ENCODE measurements around the gene RBM33.

Gene RBM33

DNA sequence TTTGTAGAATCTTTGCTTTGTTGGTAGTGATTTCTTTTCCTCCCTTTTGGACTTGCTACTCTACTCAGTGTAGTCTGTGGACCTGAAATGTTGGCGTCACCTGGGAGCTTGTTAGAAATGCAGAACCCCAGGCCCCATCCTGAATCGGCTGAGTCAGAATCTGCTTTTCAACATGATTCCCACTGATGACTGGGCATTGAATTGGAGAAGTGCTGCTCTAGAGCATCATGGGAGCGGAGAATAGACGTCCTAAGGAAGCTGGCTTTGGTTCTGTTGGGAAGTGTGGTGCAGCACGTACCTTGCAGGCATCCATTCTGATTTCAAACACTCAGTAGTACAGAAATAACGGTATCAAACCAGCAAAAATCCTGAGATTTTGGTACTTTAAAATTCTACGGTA is 54.7 kb downstream of the RBM33 start:
- Histone ChIP-seq H3K36me3 (ENCODE audit: insufficient read depth, low read length) (peaks cover 26% of the 10 kb centered on the region), H3K27me3 (ENCODE audit: control insufficient read depth in 1 of 2, insufficient read depth in 2 of 2, low read length in 2 of 2) (no peaks in the 10 kb centered on the region), H3K9me3 (ENCODE audit: low read length) (no peaks in the 10 kb centered on the region)

DNA sequence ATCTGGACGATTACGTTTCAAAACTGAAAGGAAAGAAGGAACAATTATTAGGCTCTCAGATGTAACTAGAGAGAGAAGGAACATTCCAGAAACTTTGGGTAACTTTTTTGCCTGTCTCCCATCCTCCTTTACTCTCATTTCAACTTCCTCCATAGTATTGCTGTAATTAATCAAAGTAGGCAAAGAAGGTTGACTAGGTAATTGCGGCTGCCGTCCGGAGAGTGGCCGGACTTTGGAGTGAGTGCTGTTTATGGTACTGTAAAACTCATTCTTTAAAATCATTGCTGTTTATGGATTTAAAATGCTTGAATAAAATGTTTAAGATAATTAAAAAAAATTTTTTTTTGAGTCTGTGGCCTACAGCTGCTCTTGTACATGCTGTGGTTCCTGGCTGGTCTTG is 56.4 kb downstream of the RBM33 start:
- no peak overlapping the region for H3K9ac ChIP-seq (ENCODE audit: low read length)
- H3K27ac ChIP-seq (ENCODE audit: low read depth, low read length) = no peak overlapping the region
- H3K4me1 ChIP-seq (ENCODE audit: insufficient read depth, low read length) = no peaks in the 10 kb centered on the region
- H3K27me3 ChIP-seq (ENCODE audit: control insufficient read depth in 1 of 2, insufficient read depth in 2 of 2, low read length in 2 of 2) = no peaks in the 10 kb centered on the region
- H3K4me3 ChIP-seq (ENCODE audit: low read depth in 1 of 2, low read length in 2 of 2) = no peak overlapping the region
- H3K36me3 ChIP-seq (ENCODE audit: insufficient read depth, low read length) = peaks cover 26% of the 10 kb centered on the region
- no peaks in the 10 kb centered on the region for H3K9me3 ChIP-seq (ENCODE audit: low read length)

More for the DNA sequence above, 54.7 kb downstream of the RBM33 start:
- no peak overlapping the region for H3K9ac ChIP-seq (ENCODE audit: low read length)
- no peak overlapping the region for H3K27ac ChIP-seq (ENCODE audit: low read depth, low read length)
- no peak overlapping the region for H3K4me3 ChIP-seq (ENCODE audit: low read depth in 1 of 2, low read length in 2 of 2)
- no peaks in the 10 kb centered on the region for H3K4me1 ChIP-seq (ENCODE audit: insufficient read depth, low read length)

DNA sequence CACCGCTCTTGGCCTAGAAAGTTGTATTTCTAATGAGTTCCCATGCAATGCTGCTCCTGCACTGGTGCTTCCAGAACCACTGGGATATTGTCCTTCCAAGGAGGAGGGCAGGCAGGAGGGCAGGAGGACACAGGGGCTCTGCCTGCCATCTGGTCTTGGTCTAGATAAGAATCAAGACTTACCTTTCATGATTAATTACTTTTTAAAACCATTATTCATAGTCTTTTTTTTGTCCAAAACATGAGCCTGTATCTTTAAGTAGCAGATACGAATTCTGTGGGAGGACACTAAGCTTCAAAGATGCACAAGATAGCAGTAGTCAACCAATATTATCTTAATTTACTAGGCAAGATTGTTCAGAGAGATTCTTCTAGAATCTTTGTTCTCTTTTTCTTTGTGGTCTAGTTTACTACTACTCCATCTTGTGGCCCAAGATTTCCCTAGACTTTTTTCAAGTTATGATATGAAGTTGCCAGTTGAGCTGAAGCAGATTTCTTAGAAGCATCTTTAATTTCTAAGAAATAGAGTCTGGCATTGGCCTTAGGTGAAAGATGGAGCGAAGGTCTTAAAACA is 57.6 kb downstream of the RBM33 start:
- H3K4me1 ChIP-seq (ENCODE audit: insufficient read depth, low read length) = no peaks in the 10 kb centered on the region
- H3K9me3 ChIP-seq (ENCODE audit: low read length) = no peaks in the 10 kb centered on the region
- no peaks in the 10 kb centered on the region for H3K27me3 ChIP-seq (ENCODE audit: control insufficient read depth in 1 of 2, insufficient read depth in 2 of 2, low read length in 2 of 2)
- peaks cover 31% of the 10 kb centered on the region for H3K36me3 ChIP-seq (ENCODE audit: insufficient read depth, low read length)
- H3K4me3 ChIP-seq (ENCODE audit: low read depth in 1 of 2, low read length in 2 of 2) = no peak overlapping the region
- no peak overlapping the region for H3K27ac ChIP-seq (ENCODE audit: low read depth, low read length)
- no peak overlapping the region for H3K9ac ChIP-seq (ENCODE audit: low read length)

DNA sequence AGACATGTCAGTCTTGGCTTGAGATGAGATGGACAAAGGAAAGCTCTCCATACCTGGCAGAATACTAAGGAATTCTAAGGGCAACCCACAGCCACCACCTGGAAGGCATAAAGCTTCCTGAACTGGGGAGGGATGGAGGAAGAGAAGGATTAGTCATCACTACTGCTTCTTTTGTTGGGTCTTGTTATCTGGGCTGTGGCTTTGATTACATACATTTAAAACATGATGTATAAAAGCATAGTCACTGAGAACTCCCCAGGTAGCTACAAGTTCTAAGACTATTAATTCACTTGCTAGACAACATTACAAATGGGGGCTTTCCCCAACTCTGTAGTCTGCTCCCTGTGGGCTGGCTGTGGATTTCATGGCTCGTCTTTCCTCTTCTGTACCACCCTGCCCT is 58.2 kb downstream of the RBM33 start:
- Histone ChIP-seq H3K27me3 (ENCODE audit: control insufficient read depth in 1 of 2, insufficient read depth in 2 of 2, low read length in 2 of 2) (no peaks in the 10 kb centered on the region), H3K9ac (ENCODE audit: low read length) (no peak overlapping the region), H3K4me3 (ENCODE audit: low read depth in 1 of 2, low read length in 2 of 2) (no peak overlapping the region), H3K36me3 (ENCODE audit: insufficient read depth, low read length) (peaks cover 32% of the 10 kb centered on the region), H3K27ac (ENCODE audit: low read depth, low read length) (no peak overlapping the region), H3K4me1 (ENCODE audit: insufficient read depth, low read length) (no peaks in the 10 kb centered on the region), H3K9me3 (ENCODE audit: low read length) (no peaks in the 10 kb centered on the region)

DNA sequence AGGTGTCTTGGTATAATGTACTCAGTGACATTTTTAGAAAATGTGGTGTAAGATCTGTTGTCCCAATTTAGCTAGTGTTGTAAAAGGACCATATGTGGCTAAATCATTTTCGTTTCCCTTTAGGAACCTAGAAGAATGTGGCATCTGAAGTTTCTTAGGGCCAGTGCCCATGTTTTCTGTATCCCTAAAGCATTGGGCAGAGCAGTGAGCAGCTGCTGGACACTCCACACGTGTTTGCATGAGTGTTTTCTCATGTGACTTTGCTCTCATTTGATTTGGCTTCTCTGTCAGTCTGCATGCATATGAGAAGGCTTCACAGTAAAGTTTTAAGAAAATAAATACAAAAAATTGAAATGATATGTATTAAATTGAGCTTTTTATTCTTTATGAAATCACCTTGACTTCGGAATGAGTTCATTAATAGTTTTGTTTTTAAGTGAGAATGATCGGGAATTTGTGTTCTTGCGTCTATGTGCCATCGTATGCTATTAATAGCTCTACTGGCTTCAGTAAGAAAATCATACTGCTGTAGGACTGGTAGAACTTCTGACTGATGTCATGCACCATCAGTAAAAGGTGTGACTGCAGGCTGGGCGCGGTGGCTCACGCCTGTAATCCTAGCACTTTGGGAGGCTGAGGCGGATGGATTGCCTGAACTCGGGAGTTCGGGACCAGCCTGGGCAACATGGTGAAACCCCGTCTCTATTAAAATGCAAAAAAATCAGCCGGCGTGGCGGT is 61.3 kb downstream of the RBM33 start:
- no peak overlapping the region for H3K4me3 ChIP-seq (ENCODE audit: low read depth in 1 of 2, low read length in 2 of 2)
- H3K4me1 ChIP-seq (ENCODE audit: insufficient read depth, low read length) = no peaks in the 10 kb centered on the region
- H3K9ac ChIP-seq (ENCODE audit: low read length) = no peak overlapping the region
- no peaks in the 10 kb centered on the region for H3K27me3 ChIP-seq (ENCODE audit: control insufficient read depth in 1 of 2, insufficient read depth in 2 of 2, low read length in 2 of 2)
- H3K36me3 ChIP-seq (ENCODE audit: insufficient read depth, low read length) = peaks cover 48% of the 10 kb centered on the region
- H3K9me3 ChIP-seq (ENCODE audit: low read length) = no peaks in the 10 kb centered on the region
- no peak overlapping the region for H3K27ac ChIP-seq (ENCODE audit: low read depth, low read length)

DNA sequence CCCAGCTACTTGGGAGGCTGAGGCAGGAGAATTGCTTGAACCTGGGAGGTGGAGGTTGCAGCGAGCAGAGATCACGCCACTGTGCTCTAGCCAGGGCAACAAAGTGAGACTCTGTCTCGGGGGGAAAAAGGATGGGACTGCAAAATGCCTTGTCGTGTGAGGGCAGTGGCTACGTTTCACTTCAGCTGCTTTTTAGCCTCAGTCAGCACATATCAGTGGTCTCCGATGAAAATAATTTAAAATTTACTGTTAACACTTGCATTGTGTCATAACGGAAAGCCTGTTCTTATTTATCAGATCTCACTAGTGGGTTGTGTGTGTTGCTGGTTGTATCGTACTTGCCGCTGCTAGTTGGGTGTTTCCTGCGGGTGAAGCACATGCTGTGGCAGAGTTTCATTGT is 61.9 kb downstream of the RBM33 start:
- Histone ChIP-seq H3K4me1 (ENCODE audit: insufficient read depth, low read length) (no peaks in the 10 kb centered on the region), H3K36me3 (ENCODE audit: insufficient read depth, low read length) (peaks cover 51% of the 10 kb centered on the region)

DNA sequence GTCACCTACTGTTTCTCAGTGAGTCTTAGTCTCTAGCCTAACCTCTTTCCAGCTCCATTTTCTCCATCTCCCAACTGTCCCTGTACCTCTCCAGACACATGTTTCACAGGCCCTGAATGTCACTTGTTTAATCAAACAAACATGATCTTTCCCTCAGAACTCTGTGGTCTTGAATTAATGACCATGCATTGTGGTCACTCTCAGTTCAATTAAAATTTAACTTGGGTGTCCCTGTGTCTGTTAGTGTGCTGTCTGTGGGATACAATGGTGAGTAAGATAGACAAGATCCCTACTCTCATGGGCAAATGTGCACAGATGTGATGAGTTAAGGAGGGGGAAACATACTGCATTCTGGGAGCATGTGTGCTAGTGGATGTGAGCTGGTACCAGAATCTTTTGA is 65.0 kb downstream of the RBM33 start:
- H3K36me3 ChIP-seq (ENCODE audit: insufficient read depth, low read length) = peaks cover 54% of the 10 kb centered on the region
- H3K4me3 ChIP-seq (ENCODE audit: low read depth in 1 of 2, low read length in 2 of 2) = no peak overlapping the region
- H3K4me1 ChIP-seq (ENCODE audit: insufficient read depth, low read length) = no peaks in the 10 kb centered on the region
- no peak overlapping the region for H3K27ac ChIP-seq (ENCODE audit: low read depth, low read length)
- H3K9me3 ChIP-seq (ENCODE audit: low read length) = no peaks in the 10 kb centered on the region
- no peaks in the 10 kb centered on the region for H3K27me3 ChIP-seq (ENCODE audit: control insufficient read depth in 1 of 2, insufficient read depth in 2 of 2, low read length in 2 of 2)
- H3K9ac ChIP-seq (ENCODE audit: low read length) = no peak overlapping the region

More for the DNA sequence above, 61.9 kb downstream of the RBM33 start:
- Histone ChIP-seq H3K27ac (ENCODE audit: low read depth, low read length) (no peak overlapping the region), H3K4me3 (ENCODE audit: low read depth in 1 of 2, low read length in 2 of 2) (no peak overlapping the region), H3K27me3 (ENCODE audit: control insufficient read depth in 1 of 2, insufficient read depth in 2 of 2, low read length in 2 of 2) (no peaks in the 10 kb centered on the region), H3K9me3 (ENCODE audit: low read length) (no peaks in the 10 kb centered on the region), H3K9ac (ENCODE audit: low read length) (no peak overlapping the region)

DNA sequence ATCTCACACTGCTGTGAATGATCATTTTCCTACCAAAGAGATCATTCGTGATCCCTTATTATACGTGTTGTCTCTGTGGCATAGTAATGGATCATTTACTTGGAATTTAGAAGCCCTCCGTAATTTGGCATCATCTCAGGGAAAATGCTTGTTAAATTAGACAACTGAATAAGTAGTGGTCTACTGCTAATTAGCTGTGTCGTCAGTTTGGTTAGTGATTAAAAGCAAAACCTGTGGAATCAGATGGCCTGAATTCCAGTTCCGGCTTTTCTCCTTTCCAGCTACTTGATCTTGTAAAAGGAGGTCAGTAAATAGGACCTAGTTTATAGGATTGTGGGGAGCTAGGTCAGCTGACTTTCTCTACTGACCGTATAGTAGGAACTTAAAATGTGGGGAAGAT is 65.6 kb downstream of the RBM33 start:
- no peaks in the 10 kb centered on the region for H3K9me3 ChIP-seq (ENCODE audit: low read length)
- no peak overlapping the region for H3K4me3 ChIP-seq (ENCODE audit: low read depth in 1 of 2, low read length in 2 of 2)
- H3K36me3 ChIP-seq (ENCODE audit: insufficient read depth, low read length) = peaks cover 58% of the 10 kb centered on the region
- no peaks in the 10 kb centered on the region for H3K27me3 ChIP-seq (ENCODE audit: control insufficient read depth in 1 of 2, insufficient read depth in 2 of 2, low read length in 2 of 2)
- no peak overlapping the region for H3K9ac ChIP-seq (ENCODE audit: low read length)
- no peaks in the 10 kb centered on the region for H3K4me1 ChIP-seq (ENCODE audit: insufficient read depth, low read length)
- H3K27ac ChIP-seq (ENCODE audit: low read depth, low read length) = no peak overlapping the region

DNA sequence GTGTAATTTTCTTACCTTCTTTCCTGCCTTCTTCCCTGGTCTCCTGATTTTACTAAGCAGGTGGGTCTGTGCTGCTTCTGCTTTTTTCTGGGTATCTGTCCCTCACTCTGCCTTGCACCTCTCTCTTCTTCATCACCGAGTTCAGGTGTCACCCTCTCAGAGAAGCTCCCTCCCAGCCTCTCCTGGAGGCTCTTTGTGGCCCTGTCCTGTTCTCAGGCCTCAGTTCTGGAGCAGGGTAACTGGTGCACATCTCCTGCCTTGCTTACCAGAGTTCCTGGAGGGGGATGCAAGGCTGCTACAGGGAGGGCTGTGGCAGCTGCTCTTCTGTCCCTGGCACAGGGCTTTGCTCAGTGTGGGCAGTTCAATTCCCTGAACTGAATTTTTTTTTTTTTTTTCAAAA is 66.1 kb downstream of the RBM33 start:
- Histone ChIP-seq H3K4me1 (ENCODE audit: insufficient read depth, low read length) (no peaks in the 10 kb centered on the region), H3K36me3 (ENCODE audit: insufficient read depth, low read length) (peaks cover 62% of the 10 kb centered on the region), H3K27ac (ENCODE audit: low read depth, low read length) (no peak overlapping the region)

DNA sequence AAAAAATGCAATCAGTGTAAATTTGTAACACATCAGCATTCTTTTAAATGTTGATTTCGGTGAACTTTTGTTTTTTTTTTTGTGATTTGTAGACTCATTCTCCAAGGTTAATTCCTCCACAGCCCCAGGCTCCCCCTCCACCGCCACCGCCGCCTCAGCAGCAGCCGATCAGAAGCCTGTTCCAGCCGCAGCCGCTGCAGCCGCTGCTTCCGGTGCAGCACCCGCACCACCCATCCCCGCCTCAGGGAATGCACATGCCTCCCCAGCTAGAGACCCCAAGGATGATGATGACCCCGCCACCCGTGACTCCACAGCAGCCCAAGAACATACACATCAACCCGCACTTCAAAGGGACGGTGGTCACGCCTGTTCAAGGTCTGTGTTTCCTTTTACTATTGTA is 66.6 kb downstream of the RBM33 start:
- H3K27ac ChIP-seq (ENCODE audit: low read depth, low read length) = no peak overlapping the region
- H3K4me1 ChIP-seq (ENCODE audit: insufficient read depth, low read length) = no peaks in the 10 kb centered on the region
- no peak overlapping the region for H3K4me3 ChIP-seq (ENCODE audit: low read depth in 1 of 2, low read length in 2 of 2)
- no peaks in the 10 kb centered on the region for H3K27me3 ChIP-seq (ENCODE audit: control insufficient read depth in 1 of 2, insufficient read depth in 2 of 2, low read length in 2 of 2)
- no peaks in the 10 kb centered on the region for H3K9me3 ChIP-seq (ENCODE audit: low read length)
- H3K36me3 ChIP-seq (ENCODE audit: insufficient read depth, low read length) = peaks cover 66% of the 10 kb centered on the region
- H3K9ac ChIP-seq (ENCODE audit: low read length) = no peak overlapping the region

More for the DNA sequence above, 66.1 kb downstream of the RBM33 start:
- H3K4me3 ChIP-seq (ENCODE audit: low read depth in 1 of 2, low read length in 2 of 2) = no peak overlapping the region
- no peaks in the 10 kb centered on the region for H3K9me3 ChIP-seq (ENCODE audit: low read length)
- H3K27me3 ChIP-seq (ENCODE audit: control insufficient read depth in 1 of 2, insufficient read depth in 2 of 2, low read length in 2 of 2) = no peaks in the 10 kb centered on the region
- no peak overlapping the region for H3K9ac ChIP-seq (ENCODE audit: low read length)

DNA sequence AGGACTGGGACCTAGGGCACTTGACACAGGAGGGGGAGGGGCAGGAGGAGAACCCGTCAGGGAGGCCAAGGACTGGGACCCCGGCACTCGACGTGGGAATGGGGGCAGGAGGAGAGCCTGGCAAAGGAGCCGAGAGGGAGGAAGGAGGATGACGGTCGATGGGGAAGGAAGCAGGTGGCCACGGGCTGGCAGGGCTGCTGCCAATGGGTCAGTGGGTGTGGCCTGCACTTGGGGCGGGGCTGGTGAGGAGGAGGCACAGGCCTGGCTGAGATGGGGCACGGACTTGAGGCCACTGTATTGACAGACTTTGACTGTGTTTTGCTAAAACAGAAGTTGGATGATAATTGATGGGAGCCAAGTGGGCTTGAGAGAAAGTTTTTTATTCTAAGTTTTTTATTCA is 68.9 kb downstream of the RBM33 start:
- H3K9me3 ChIP-seq (ENCODE audit: low read length) = no peaks in the 10 kb centered on the region
- no peaks in the 10 kb centered on the region for H3K4me1 ChIP-seq (ENCODE audit: insufficient read depth, low read length)
- H3K4me3 ChIP-seq (ENCODE audit: low read depth in 1 of 2, low read length in 2 of 2) = no peak overlapping the region
- no peak overlapping the region for H3K9ac ChIP-seq (ENCODE audit: low read length)
- H3K27me3 ChIP-seq (ENCODE audit: control insufficient read depth in 1 of 2, insufficient read depth in 2 of 2, low read length in 2 of 2) = no peaks in the 10 kb centered on the region
- peaks cover 55% of the 10 kb centered on the region for H3K36me3 ChIP-seq (ENCODE audit: insufficient read depth, low read length)
- H3K27ac ChIP-seq (ENCODE audit: low read depth, low read length) = no peak overlapping the region

DNA sequence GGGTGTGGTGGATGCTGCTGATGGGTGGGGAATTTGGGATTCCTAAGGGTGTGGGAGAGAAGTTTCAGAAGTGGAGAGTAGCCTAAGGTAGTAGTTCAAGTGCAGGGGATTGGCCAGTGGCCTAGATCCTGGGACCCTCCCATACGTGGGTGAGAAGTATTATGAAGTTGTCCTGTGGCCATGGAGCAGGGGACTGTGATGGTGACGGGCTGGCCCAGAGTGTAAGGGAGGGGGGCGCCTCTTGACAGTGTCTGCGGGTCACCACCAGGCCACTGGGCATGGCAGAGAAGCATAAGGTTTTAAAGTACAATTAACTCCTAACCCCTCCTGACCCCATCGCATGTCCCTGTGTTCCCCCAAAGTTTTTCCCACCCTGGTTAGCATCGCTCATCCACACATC is 70.2 kb downstream of the RBM33 start:
- no peak overlapping the region for H3K9ac ChIP-seq (ENCODE audit: low read length)
- H3K9me3 ChIP-seq (ENCODE audit: low read length) = no peaks in the 10 kb centered on the region
- peaks cover 46% of the 10 kb centered on the region for H3K36me3 ChIP-seq (ENCODE audit: insufficient read depth, low read length)
- no peaks in the 10 kb centered on the region for H3K4me1 ChIP-seq (ENCODE audit: insufficient read depth, low read length)
- H3K4me3 ChIP-seq (ENCODE audit: low read depth in 1 of 2, low read length in 2 of 2) = no peak overlapping the region
- no peak overlapping the region for H3K27ac ChIP-seq (ENCODE audit: low read depth, low read length)
- H3K27me3 ChIP-seq (ENCODE audit: control insufficient read depth in 1 of 2, insufficient read depth in 2 of 2, low read length in 2 of 2) = no peaks in the 10 kb centered on the region

All from muscle layer of colon (tissue), 2 donors.